ENCODE measurements around the gene TRAPPC6A. TPM values are rescaled to one million over a fixed set of nuclear protein-coding genes. Genes with fewer than 3 reads are reported as not detected.

Gene TRAPPC6A
- total and polyA plus RNA-seq, 2 of the 13 experiments (the other 11 are each of a cell fraction or from before 2014, with no cell fraction given) = 6.5 to 21.0 TPM

GRCh38 chr19:45171211-45171623 lies 6.8 kb downstream of the TRAPPC6A start (continued):
- TF ChIP-seq PAXIP1 (CRISPR knock-in tag; conservative IDR thresholded peaks at IDR 0.05) (peak; percentile 82), EP300 (IDR thresholded peaks at IDR 0.05; ENCODE audit: low read depth in 2 of 2, low read length in 2 of 2) (0 out of 4 replicates have a peak, but pooled peaks of 1 of the 2 experiments have one; percentile 35), EP300 (CRISPR knock-in tag; IDR thresholded peaks at IDR 0.05; ENCODE audit: borderline replicate concordance) (0 out of 2 replicates have a peak, but pooled peaks have one; percentile 41), ISL2 (CRISPR knock-in tag; IDR thresholded peaks at IDR 0.05) (peak; percentile 29; the same call in 1 of the 2 replicates), ARID5B (CRISPR knock-in tag; IDR thresholded peaks at IDR 0.05) (peak; percentile 61), AHDC1 (CRISPR knock-in tag; IDR thresholded peaks at IDR 0.05; ENCODE audit: borderline replicate concordance) (peak; percentile 79; the same call in 1 of the 2 replicates), ZNF773 (CRISPR knock-in tag; IDR thresholded peaks at IDR 0.05; ENCODE audit: borderline replicate concordance) (no peak), ZFP91 (CRISPR knock-in tag; IDR thresholded peaks at IDR 0.05; ENCODE audit: borderline replicate concordance) (no peak), GABPA (IDR thresholded peaks at IDR 0.05; ENCODE audit: low read depth, low read length) (no peak), GABPA (CRISPR knock-in tag; IDR thresholded peaks at IDR 0.05; ENCODE audit: low read depth) (peak; percentile 68), PRPF4 (IDR thresholded peaks at IDR 0.05; ENCODE audit: low read depth, low read length, poor library complexity, severe bottlenecking) (no peak), SOX6 (IDR thresholded peaks at IDR 0.05) (no peak), SOX6 (CRISPR knock-in tag; IDR thresholded peaks at IDR 0.05) (peak; percentile 90), RCOR2 (CRISPR knock-in tag; IDR thresholded peaks at IDR 0.05) (0 out of 2 replicates have a peak, but pooled peaks have one; percentile 29), PPARG (CRISPR knock-in tag; conservative IDR thresholded peaks at IDR 0.05) (peak; percentile 60; the same call in 1 of the 2 replicates), FOXK2 (IDR thresholded peaks at IDR 0.05) (no peak)

All from HepG2 (cell line).